CD4-positive, alpha-beta memory T cell (primary cell): ENCODE measurements around the gene OR13A1. TPM values are rescaled to one million over a fixed set of nuclear protein-coding genes. Genes with fewer than 3 reads are reported as not detected.

Experiments
- CTCF ChIA-PET: fragments of 350-600 bp; sonication (Branson Sonifier 250); formaldehyde crosslinking; loops from one replicate; lab custom pipeline; 2021; ENCODE audit warnings: inconsistent platforms; ENCODE audit not compliant: partially characterized antibody; lab: Charles Lee
- POLR2A ChIA-PET: fragments of 350-600 bp; sonication (Branson Sonifier 250); formaldehyde crosslinking; loops from one replicate; lab custom pipeline; 2021; ENCODE audit not compliant: partially characterized antibody; lab: Charles Lee
- DNase-seq, 5 donors: peaks; one replicate each; pipeline versions ENCODE4 v3.0.0 to v3.0.0-alpha.2; 2020 to 2022; ENCODE audit warnings: mixed read lengths in 1 of 5
- H3K27ac ChIP-seq: one replicate; pipeline ENCODE4 v1.7.0; 2013; ENCODE audit warnings: low read depth, low read length
- H3K27me3 ChIP-seq: 2 replicates; pipeline ENCODE4 v1.7.0; 2013; ENCODE audit warnings: mild to moderate bottlenecking, low read length, moderate library complexity; ENCODE audit not compliant: insufficient read depth
- H3K36me3 ChIP-seq: 2 replicates; pipeline ENCODE4 v1.7.0; 2013; ENCODE audit warnings: mild to moderate bottlenecking, low read length, moderate library complexity; ENCODE audit not compliant: insufficient read depth
- H3K4me1 ChIP-seq: 2 replicates; pipeline ENCODE4 v1.7.0; 2013; ENCODE audit warnings: mild to moderate bottlenecking, low read length, moderate library complexity; ENCODE audit not compliant: insufficient read depth
- H3K4me3 ChIP-seq, 2 donors: one replicate each; pipeline ENCODE4 v1.7.0; 2013; ENCODE audit warnings: low read length in 2 of 2, mild to moderate bottlenecking in 1 of 2
- H3K9me3 ChIP-seq, 2 donors: one replicate each; pipeline ENCODE4 v1.7.0; 2013; ENCODE audit warnings: low read length in 2 of 2, control low read depth in 1 of 2; ENCODE audit not compliant: control insufficient read depth in 1 of 2
- H3K27ac Mint-ChIP-seq, 7 donors: one replicate each; pipeline ENCODE4 v1.8.0; 2020 to 2021; ENCODE audit warnings: mixed read lengths in 7 of 7, mild to moderate bottlenecking in 6 of 7, inconsistent platforms in 3 of 7, moderate library complexity in 3 of 7
- H3K27me3 Mint-ChIP-seq, 2 donors: one replicate each; pipeline ENCODE4 v1.8.0; 2020 to 2021; ENCODE audit warnings: mixed read lengths in 2 of 2
- H3K36me3 Mint-ChIP-seq, 2 donors: one replicate each; pipeline ENCODE4 v1.8.0; 2020 to 2021; ENCODE audit warnings: mixed read lengths in 2 of 2, inconsistent platforms in 1 of 2, mild to moderate bottlenecking in 1 of 2
- H3K4me1 Mint-ChIP-seq, 4 donors: one replicate each; pipeline ENCODE4 v1.8.0; 2020 to 2021; ENCODE audit warnings: mixed read lengths in 4 of 4, mild to moderate bottlenecking in 1 of 4
- H3K4me3 Mint-ChIP-seq, 8 donors: one replicate each; pipeline ENCODE4 v1.8.0; 2020 to 2021; ENCODE audit warnings: mixed read lengths in 8 of 8, mild to moderate bottlenecking in 7 of 8, moderate library complexity in 6 of 8, inconsistent platforms in 3 of 8
- H3K9me3 Mint-ChIP-seq, 8 donors: one replicate each; pipeline ENCODE4 v1.8.0; 2020 to 2021; ENCODE audit warnings: mixed read lengths in 8 of 8, mild to moderate bottlenecking in 5 of 8, inconsistent platforms in 3 of 8, moderate library complexity in 1 of 8
- intact Hi-C: fragments of 100-400 bp; cut with micrococcal nuclease; formaldehyde crosslinking; loops from one replicate; pipeline ENCODE4 v1.15.1; 2023
- polyA plus RNA-seq, 2 donors: library from polyadenylated mRNA; unstranded; fragments of 300-500 nt; fragmentation: Illumina TruSeq; gene quantifications; one replicate each; pipeline ENCODE4 v1.2.3, GENCODE V29; 2021
- total RNA-seq, 2 experiments: library from RNA; stranded (reverse); gene quantifications; one replicate each; pipeline ENCODE4 v1.2.3, GENCODE V29; 2021

OR13A1 gene
- total and polyA plus RNA-seq, 4 experiments from 2014 or later = 0.55 TPM; not detected in 3

DNA sequence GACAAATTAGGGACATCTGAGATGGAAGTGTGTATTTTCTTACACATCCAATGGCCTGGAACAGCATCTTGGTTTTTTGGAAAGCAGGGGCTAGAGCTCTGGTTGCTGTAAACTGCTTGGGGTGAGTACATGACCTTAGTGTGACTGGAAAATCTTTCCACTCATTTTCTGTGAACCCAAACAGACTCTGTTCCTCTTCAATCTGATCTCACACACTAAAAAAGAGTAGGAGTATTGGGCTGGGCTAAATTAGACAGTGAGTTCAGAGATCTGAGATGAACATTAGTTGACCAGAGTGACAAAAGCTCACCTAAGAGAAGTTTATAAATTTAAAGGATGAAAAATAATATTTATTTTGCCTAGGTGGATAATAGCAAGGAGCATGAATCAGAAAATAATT is 59.2 kb downstream of the OR13A1 start:
- H3K27ac Mint-ChIP-seq = peak overlapping the region in 1 of 7 donors; percentile 51
- H3K9me3 ChIP-seq = no peaks in the 10 kb centered on the region
- no peaks in the 10 kb centered on the region for H3K27me3 ChIP-seq

DNA sequence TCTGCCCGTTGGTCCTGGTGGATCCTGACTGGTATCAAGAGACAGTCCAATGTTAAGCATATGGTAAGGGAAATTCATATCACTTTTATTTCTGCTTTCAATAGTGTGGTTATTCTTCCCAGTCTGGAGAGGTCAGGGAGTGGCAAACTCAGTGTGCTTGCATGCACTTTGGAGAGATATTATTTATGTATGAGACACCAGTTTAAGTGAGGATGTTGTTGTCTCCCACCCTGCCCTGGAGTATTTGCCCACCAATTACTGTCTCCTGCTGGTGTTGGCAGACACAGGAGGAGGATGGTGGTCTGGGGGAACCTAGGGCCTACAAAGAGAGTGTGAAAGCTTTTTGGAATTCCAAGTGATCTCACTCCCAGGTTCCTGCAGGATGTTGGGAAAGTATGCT is 59.7 kb downstream of the OR13A1 start:
- no peaks in the 10 kb centered on the region for H3K4me1 ChIP-seq
- no peak for DNase-seq
- no peaks in the 10 kb centered on the region for H3K27me3 ChIP-seq
- POLR2A ChIA-PET = no interaction called here
- no peak overlapping the region for H3K4me3 Mint-ChIP-seq
- H3K9me3 Mint-ChIP-seq = no peaks in the 10 kb centered on the region
- intact Hi-C loops = loop anchor here (10.0 kb wide), 2 partner anchors 209 to 469 kb away; partner anchors contain the start of gene WASHC2C
- H3K4me1 Mint-ChIP-seq = peaks cover 0 to 5% (median under 1%) of the 10 kb centered on the region in 4 donors
- H3K27ac Mint-ChIP-seq = no peak overlapping the region
- H3K4me3 ChIP-seq = no peak overlapping the region
- peaks cover 0 to 2% of the 10 kb centered on the region in 2 donors for H3K27me3 Mint-ChIP-seq
- H3K27ac ChIP-seq = no peak overlapping the region
- H3K9me3 ChIP-seq = no peaks in the 10 kb centered on the region
- CTCF ChIA-PET = no interaction called here
- H3K36me3 Mint-ChIP-seq = no peaks in the 10 kb centered on the region
- H3K36me3 ChIP-seq = no peaks in the 10 kb centered on the region

More for the DNA sequence above, 59.2 kb downstream of the OR13A1 start:
- Mint-ChIP-seq H3K4me1 (peaks cover 0 to 5% (median 0%) of the 10 kb centered on the region in 4 donors), H3K4me3 (no peak overlapping the region), H3K36me3 (no peaks in the 10 kb centered on the region), H3K9me3 (no peaks in the 10 kb centered on the region), H3K27me3 (peaks cover 2% of the 10 kb centered on the region in 2 donors)
- intact Hi-C loops = loop anchor here (10.0 kb wide), 2 partner anchors 209 to 469 kb away; partner anchors contain the start of gene WASHC2C
- DNase-seq = no peak
- ChIA-PET CTCF (no interaction called here), POLR2A (no interaction called here)
- H3K4me3 ChIP-seq = no peak overlapping the region
- no peak overlapping the region for H3K27ac ChIP-seq
- no peaks in the 10 kb centered on the region for H3K36me3 ChIP-seq
- no peaks in the 10 kb centered on the region for H3K4me1 ChIP-seq

DNA sequence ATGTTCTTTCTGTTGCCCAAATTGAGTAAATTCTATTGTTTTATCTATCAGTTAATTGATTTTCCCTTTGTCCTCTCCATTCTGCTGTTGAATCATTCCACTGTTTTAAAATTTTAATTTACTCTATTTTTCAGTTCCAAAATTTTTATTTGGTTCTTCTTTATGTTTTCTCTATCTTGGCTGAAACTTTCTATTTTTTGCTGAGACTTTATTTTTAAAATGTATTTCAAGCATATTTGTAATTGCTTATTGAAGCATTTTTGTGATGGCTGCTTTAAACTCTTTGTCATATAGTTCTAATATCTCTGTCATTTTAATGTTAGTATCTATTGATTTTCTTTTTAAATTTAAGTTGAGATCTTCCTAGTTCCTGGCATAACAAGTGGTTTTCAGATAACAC is 60.5 kb downstream of the OR13A1 start:
- no peak overlapping the region for H3K27ac ChIP-seq
- intact Hi-C loops = loop anchor here (5.0 to 10.0 kb wide), 3 partner anchors 210 to 772 kb away; partner anchors contain the start of gene WASHC2C
- ChIA-PET CTCF (no interaction called here), POLR2A (no interaction called here)
- no peaks in the 10 kb centered on the region for H3K9me3 ChIP-seq
- Mint-ChIP-seq H3K9me3 (no peaks in the 10 kb centered on the region), H3K4me3 (no peak overlapping the region), H3K27ac (no peak overlapping the region), H3K27me3 (peaks cover 1 to 2% of the 10 kb centered on the region in 2 donors), H3K4me1 (peaks cover 3 to 9% (median 7%) of the 10 kb centered on the region in 4 donors), H3K36me3 (no peaks in the 10 kb centered on the region)
- no peaks in the 10 kb centered on the region for H3K36me3 ChIP-seq
- H3K4me3 ChIP-seq = no peak overlapping the region
- H3K4me1 ChIP-seq = no peaks in the 10 kb centered on the region
- no peak for DNase-seq
- H3K27me3 ChIP-seq = no peaks in the 10 kb centered on the region

DNA sequence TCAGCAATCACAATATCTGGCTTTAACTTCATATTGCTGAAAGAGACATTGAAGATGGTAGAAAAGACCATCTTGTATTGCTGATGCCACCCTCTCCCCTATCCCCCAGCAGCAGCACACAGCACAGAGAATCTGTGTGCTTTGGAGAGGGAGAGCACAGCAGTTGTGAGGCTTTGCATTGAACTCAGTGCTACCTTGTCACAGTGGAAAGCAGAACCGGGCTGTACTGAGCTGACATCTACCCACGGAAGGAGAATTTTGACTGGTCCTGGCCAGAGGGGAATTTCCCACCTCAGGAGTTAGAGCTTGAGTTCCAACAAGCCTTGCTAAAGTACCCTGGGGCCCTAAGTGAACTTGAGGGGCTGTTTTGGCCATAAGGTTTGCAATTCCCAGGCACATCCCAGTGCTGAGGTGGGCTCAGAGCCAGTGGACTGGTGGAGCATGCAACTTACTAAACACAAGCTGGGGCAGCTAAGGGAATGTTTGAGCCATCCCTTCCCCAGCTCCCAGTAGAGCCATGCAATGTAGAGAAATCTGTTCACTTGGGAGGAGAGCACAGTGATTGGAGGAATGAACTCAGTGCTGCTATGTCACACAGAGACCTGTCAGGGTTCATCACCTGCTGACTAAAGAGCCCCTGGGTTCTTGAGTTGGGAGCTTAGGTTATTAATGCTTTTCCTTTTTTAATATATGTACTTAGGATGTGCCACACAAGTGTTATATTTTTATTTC is 62.1 kb downstream of the OR13A1 start:
- Histone ChIP-seq H3K9me3 (no peaks in the 10 kb centered on the region), H3K4me1 (no peaks in the 10 kb centered on the region), H3K27ac (no peak overlapping the region), H3K27me3 (no peaks in the 10 kb centered on the region), H3K4me3 (no peak overlapping the region), H3K36me3 (no peaks in the 10 kb centered on the region)
- intact Hi-C loops = loop anchor here (5.0 to 10.0 kb wide), 3 partner anchors 211 to 774 kb away; partner anchors contain the start of gene WASHC2C
- POLR2A ChIA-PET = no interaction called here
- H3K4me3 Mint-ChIP-seq = no peak overlapping the region
- H3K4me1 Mint-ChIP-seq = peaks cover 4 to 9% (median 7%) of the 10 kb centered on the region in 4 donors
- CTCF ChIA-PET = interaction anchor here (1.3 to 1.4 kb wide), 2 partner anchors 10 to 18 kb away, joined by 3 to 4 read pairs; no protein-coding TSS in a partner anchor
- H3K36me3 Mint-ChIP-seq = no peaks in the 10 kb centered on the region
- peaks cover 2% of the 10 kb centered on the region in 2 donors for H3K27me3 Mint-ChIP-seq
- no peak for DNase-seq
- peak overlapping the region in 3 of 7 donors; percentile 23 to 75 (median 53) for H3K27ac Mint-ChIP-seq
- no peaks in the 10 kb centered on the region for H3K9me3 Mint-ChIP-seq

Other genes with a start within 250 kb of the OR13A1 start
- gene ALOX5, start 58.6 kb upstream of the OR13A1 start, total RNA-seq = 1 to 10 TPM; 3.1 to 3.3 TPM
- gene ALOX5, start 58.6 kb upstream of the OR13A1 start, polyA plus RNA-seq = 10 to 100 TPM; 15.3 to 30.3 TPM